Measurements from ENCODE around the gene ZC3H18. TPM values are rescaled to one million over a fixed set of nuclear protein-coding genes. Genes with fewer than 3 reads are reported as not detected.

The ZC3H18 gene
- total and polyA plus RNA-seq, 2 experiments from 2014 or later, result 30.0 to 40.7 TPM

GRCh38 chr16:88630433-88630832 lies 60.2 kb downstream of the ZC3H18 start:
- H3K27me3 Mint-ChIP-seq (ENCODE audit: insufficient read depth, low read depth, poor library complexity), result peaks cover 9% of the 10 kb centered on the region
- Histone ChIP-seq H3K27ac (ENCODE audit: low read depth) (peak overlapping the region; percentile 45; the same call in 1 of the 2 replicates), H2AFZ (no peak overlapping the region), H3F3A (replicated peaks; ENCODE audit: low read depth) (peaks cover 8% of the 10 kb centered on the region; the same call in 1 of the 2 replicates), H3K4me1 (ENCODE audit: insufficient read depth) (peaks cover 10% of the 10 kb centered on the region; the same call in 1 of the 2 replicates), H3K79me2 (replicated peaks; ENCODE audit: insufficient read depth) (no peaks in the 10 kb centered on the region), H3K4me3 (no peak overlapping the region), H3K36me3 (ENCODE audit: insufficient read depth) (peaks cover 13% of the 10 kb centered on the region; the same call in 1 of the 2 replicates), H4K20me1 (replicated peaks; ENCODE audit: insufficient read depth) (0 out of 2 replicates have a peak, but pooled peaks cover 5% of the 10 kb centered on the region), H3K4me2 (no peak overlapping the region), H3K9me2 (ENCODE audit: insufficient read depth) (no peaks in the 10 kb centered on the region), H3K27me3 (ENCODE audit: insufficient read depth) (no peaks in the 10 kb centered on the region)
- H3K27ac Mint-ChIP-seq, result no peak overlapping the region
- no peak for ATAC-seq
- H3K36me3 Mint-ChIP-seq (ENCODE audit: low read depth), result peaks cover 45% of the 10 kb centered on the region
- no peak for DNase-seq (ENCODE audit: low spot score)
- TF ChIP-seq CREB1 (CRISPR knock-in tag; IDR thresholded peaks at IDR 0.05; ENCODE audit: low read depth), result no peak
- no peak for TF ChIP-seq CTCF (conservative IDR thresholded peaks at IDR 0.05; ENCODE audit: low read depth in 2 of 2)
- no peak for TF ChIP-seq REST (IDR thresholded peaks at IDR 0.05; ENCODE audit: unreplicated experiment)
- no peak for TF ChIP-seq STAT1 (IDR thresholded peaks at IDR 0.05; ENCODE audit: unreplicated experiment)
- no peak for TF ChIP-seq EZH2phosphoT487 (IDR thresholded peaks at IDR 0.05; ENCODE audit: unreplicated experiment)
- no peak for TF ChIP-seq ZNF331 (CRISPR knock-in tag; IDR thresholded peaks at IDR 0.05; ENCODE audit: low read depth)
- TF ChIP-seq ZNF462 (CRISPR knock-in tag; IDR thresholded peaks at IDR 0.05), result no peak
- no peak for TF ChIP-seq JUNB (IDR thresholded peaks at IDR 0.05; ENCODE audit: unreplicated experiment)
- TF ChIP-seq, protein P1, sequence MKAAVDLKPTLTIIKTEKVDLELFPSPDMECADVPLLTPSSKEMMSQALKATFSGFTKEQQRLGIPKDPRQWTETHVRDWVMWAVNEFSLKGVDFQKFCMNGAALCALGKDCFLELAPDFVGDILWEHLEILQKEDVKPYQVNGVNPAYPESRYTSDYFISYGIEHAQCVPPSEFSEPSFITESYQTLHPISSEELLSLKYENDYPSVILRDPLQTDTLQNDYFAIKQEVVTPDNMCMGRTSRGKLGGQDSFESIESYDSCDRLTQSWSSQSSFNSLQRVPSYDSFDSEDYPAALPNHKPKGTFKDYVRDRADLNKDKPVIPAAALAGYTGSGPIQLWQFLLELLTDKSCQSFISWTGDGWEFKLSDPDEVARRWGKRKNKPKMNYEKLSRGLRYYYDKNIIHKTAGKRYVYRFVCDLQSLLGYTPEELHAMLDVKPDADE (IDR thresholded peaks at IDR 0.05), result no peak
- TF ChIP-seq ZNF114 (CRISPR knock-in tag; IDR thresholded peaks at IDR 0.05), result no peak
- no peak for TF ChIP-seq EZH2 (IDR thresholded peaks at IDR 0.05; ENCODE audit: low read depth, unreplicated experiment)
- no peak for TF ChIP-seq NANOG (IDR thresholded peaks at IDR 0.05; ENCODE audit: borderline replicate concordance)
- TF ChIP-seq POLR2AphosphoS5 (IDR thresholded peaks at IDR 0.05; ENCODE audit: low read depth), result no peak
- H3K4me1 Mint-ChIP-seq, result peaks cover 24% of the 10 kb centered on the region
- H3K9me3 Mint-ChIP-seq, result no peaks in the 10 kb centered on the region
- no peak overlapping the region for H3K4me3 Mint-ChIP-seq
